ENCODE data around the gene EPN2. TPM values are rescaled to one million over a fixed set of nuclear protein-coding genes. Genes with fewer than 3 reads are reported as not detected.

The EPN2 gene
- total RNA-seq, 2 experiments from 2014 or later, result 20.1 to 20.4 TPM

- DNase-seq (ENCODE audit: low spot score), result no peak
- no TSS peak for BruUV-seq (replicated peaks)
- CTCF ChIA-PET (ENCODE audit: unreplicated experiment), result no interaction called here
- H3K4me2 ChIP-seq (ENCODE audit: low read length), result no peak overlapping the region
- H3K79me2 ChIP-seq (ENCODE audit: insufficient read depth, low read depth, low read length), result no peaks in the 10 kb centered on the region
- peaks cover 21% of the 10 kb centered on the region for H3K4me1 ChIP-seq (ENCODE audit: insufficient read depth, low read length, poor library complexity, severe bottlenecking)
- H3K4me3 ChIP-seq (ENCODE audit: low read depth, low read length, poor library complexity, severe bottlenecking), result no peak overlapping the region
- POLR2A ChIA-PET, result interaction anchor here (0.8 to 1.1 kb wide), 3 partner anchors 10 to 12 kb away, joined by 3 to 5 read pairs (median 4); no protein-coding TSS in a partner anchor
- no peak overlapping the region for H3K27ac ChIP-seq (ENCODE audit: low read depth, low read length, poor library complexity, severe bottlenecking)
- no peak overlapping the region for H2AFZ ChIP-seq (ENCODE audit: low read length)
- H3K36me3 ChIP-seq (ENCODE audit: insufficient read depth, low read length), result no peaks in the 10 kb centered on the region
- H3K9me2 ChIP-seq (ENCODE audit: insufficient read depth, low read length), result no peaks in the 10 kb centered on the region
- no peaks in the 10 kb centered on the region for H4K20me1 ChIP-seq (ENCODE audit: insufficient read depth, low read length)
- intact Hi-C loops (cut with micrococcal nuclease; ENCODE audit: unreplicated experiment), result no loop called here
- no peak for TF ChIP-seq EZH2phosphoT487 (IDR thresholded peaks at IDR 0.05; ENCODE audit: borderline replicate concordance, low read depth, low read length)
- TF ChIP-seq, protein P1, sequence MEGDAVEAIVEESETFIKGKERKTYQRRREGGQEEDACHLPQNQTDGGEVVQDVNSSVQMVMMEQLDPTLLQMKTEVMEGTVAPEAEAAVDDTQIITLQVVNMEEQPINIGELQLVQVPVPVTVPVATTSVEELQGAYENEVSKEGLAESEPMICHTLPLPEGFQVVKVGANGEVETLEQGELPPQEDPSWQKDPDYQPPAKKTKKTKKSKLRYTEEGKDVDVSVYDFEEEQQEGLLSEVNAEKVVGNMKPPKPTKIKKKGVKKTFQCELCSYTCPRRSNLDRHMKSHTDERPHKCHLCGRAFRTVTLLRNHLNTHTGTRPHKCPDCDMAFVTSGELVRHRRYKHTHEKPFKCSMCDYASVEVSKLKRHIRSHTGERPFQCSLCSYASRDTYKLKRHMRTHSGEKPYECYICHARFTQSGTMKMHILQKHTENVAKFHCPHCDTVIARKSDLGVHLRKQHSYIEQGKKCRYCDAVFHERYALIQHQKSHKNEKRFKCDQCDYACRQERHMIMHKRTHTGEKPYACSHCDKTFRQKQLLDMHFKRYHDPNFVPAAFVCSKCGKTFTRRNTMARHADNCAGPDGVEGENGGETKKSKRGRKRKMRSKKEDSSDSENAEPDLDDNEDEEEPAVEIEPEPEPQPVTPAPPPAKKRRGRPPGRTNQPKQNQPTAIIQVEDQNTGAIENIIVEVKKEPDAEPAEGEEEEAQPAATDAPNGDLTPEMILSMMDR (conservative IDR thresholded peaks at IDR 0.05; ENCODE audit: low read length), result no peak
- H3K9me3 ChIP-seq (ENCODE audit: low read length), result 0 out of 2 replicates have a peak, but pooled peaks cover under 1% of the 10 kb centered on the region
These were observed 82.8 kb downstream of the EPN2 start for GRCh38 chr17:19319771-19320505.

DNA sequence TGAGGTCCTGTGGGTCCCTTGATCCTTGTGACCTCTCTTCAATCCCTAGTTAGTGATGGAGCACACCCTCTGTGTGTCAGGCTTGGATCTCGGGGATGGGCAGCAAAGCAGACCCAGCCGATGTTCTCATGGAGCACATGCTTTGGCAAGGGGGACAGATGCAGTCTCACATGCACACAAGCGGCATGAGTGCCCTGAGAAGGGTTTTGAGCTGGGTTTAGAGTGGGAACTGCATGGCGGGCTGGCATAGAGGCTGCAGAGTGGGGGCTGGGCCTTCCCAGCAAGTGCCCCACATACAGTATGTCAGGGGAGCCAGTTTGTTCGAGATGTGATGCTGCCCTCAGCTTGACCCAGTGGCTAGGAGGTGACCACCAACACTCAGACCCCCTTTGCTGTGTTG lies 83.7 kb downstream of the EPN2 start:
- no peaks in the 10 kb centered on the region for H3K36me3 ChIP-seq (ENCODE audit: insufficient read depth, low read length)
- no peak overlapping the region for H3K27ac ChIP-seq (ENCODE audit: low read depth, low read length, poor library complexity, severe bottlenecking)
- intact Hi-C loops (cut with micrococcal nuclease; ENCODE audit: unreplicated experiment), result no loop called here
- ChIA-PET POLR2A (interaction anchor here (0.5 to 1.1 kb wide), 2 partner anchors 13 to 82 kb away, joined by 3 read pairs; no protein-coding TSS in a partner anchor), CTCF (ENCODE audit: unreplicated experiment) (interaction anchor here (0.6 kb wide), 1 partner anchor 17 kb away, joined by 3 read pairs; no protein-coding TSS in a partner anchor)
- peaks cover 21% of the 10 kb centered on the region for H3K4me1 ChIP-seq (ENCODE audit: insufficient read depth, low read length, poor library complexity, severe bottlenecking)
- no peak overlapping the region for H3K4me3 ChIP-seq (ENCODE audit: low read depth, low read length, poor library complexity, severe bottlenecking)
- no peak overlapping the region for H2AFZ ChIP-seq (ENCODE audit: low read length)
- no peaks in the 10 kb centered on the region for H4K20me1 ChIP-seq (ENCODE audit: insufficient read depth, low read length)
- H3K9me3 ChIP-seq (ENCODE audit: low read length), result peaks cover 7% of the 10 kb centered on the region; the same call in 1 of the 2 replicates
- TF ChIP-seq, protein P1 (conservative IDR thresholded peaks at IDR 0.05; ENCODE audit: low read length), result no peak
- TF ChIP-seq EZH2phosphoT487 (IDR thresholded peaks at IDR 0.05; ENCODE audit: borderline replicate concordance, low read depth, low read length), result no peak
- H3K9me2 ChIP-seq (ENCODE audit: insufficient read depth, low read length), result no peaks in the 10 kb centered on the region
- H3K4me2 ChIP-seq (ENCODE audit: low read length), result no peak overlapping the region
- DNase-seq (ENCODE audit: low spot score), result no peak
- BruUV-seq (replicated peaks), result no TSS peak
- H3K79me2 ChIP-seq (ENCODE audit: insufficient read depth, low read depth, low read length), result no peaks in the 10 kb centered on the region

Measured in OCI-LY7 (cell line).